ENCODE results near the gene MINDY2. TPM values are rescaled to one million over a fixed set of nuclear protein-coding genes. Genes with fewer than 3 reads are reported as not detected.

The MINDY2 gene
- total and polyA plus RNA-seq, 10 of the 15 experiments (the other 5 are each of a cell fraction or from before 2014, with no cell fraction given), result 0.73 to 9.4 (median 3.3) TPM

GRCh38 chr15:58770857-58771620 is at the start of gene MINDY2 (continued):
- no peak for TF ChIP-seq SIX5 (IDR thresholded peaks at IDR 0.05; ENCODE audit: low read depth, low read length, severe bottlenecking)
- peak; percentile 35 for TF ChIP-seq NRF1 (conservative IDR thresholded peaks at IDR 0.05; ENCODE audit: low read depth, low read length)
- TF ChIP-seq MTA3 (IDR thresholded peaks at IDR 0.05; ENCODE audit: borderline replicate concordance, low read length), result no peak
- peak; percentile 47; the same call in 1 of the 2 replicates for TF ChIP-seq NR2F1 (conservative IDR thresholded peaks at IDR 0.05)
- TF ChIP-seq BRCA1 (IDR thresholded peaks at IDR 0.05; ENCODE audit: low read depth, low read length), result no peak
- TF ChIP-seq ESRRA (IDR thresholded peaks at IDR 0.05; ENCODE audit: low read length), result 0 out of 2 replicates have a peak, but pooled peaks have one; percentile 45
- no peak for TF ChIP-seq SPI1 (IDR thresholded peaks at IDR 0.05; ENCODE audit: borderline replicate concordance, insufficient read depth, low read depth, low read length)
- peak; percentile 47; the same call in 1 of the 2 replicates for TF ChIP-seq JUND (IDR thresholded peaks at IDR 0.05; ENCODE audit: low read depth, low read length)
- no peak for TF ChIP-seq FOS (IDR thresholded peaks at IDR 0.05; ENCODE audit: borderline replicate concordance, extremely low read depth, insufficient read length)
- no peak for TF ChIP-seq CEBPB (IDR thresholded peaks at IDR 0.05; ENCODE audit: borderline replicate concordance in 1 of 2, low read depth in 2 of 2, low read length in 2 of 2)
- no peak for TF ChIP-seq ZNF217 (IDR thresholded peaks at IDR 0.05)
- no peak for TF ChIP-seq ATF2 (IDR thresholded peaks at IDR 0.05; ENCODE audit: low read length)
- TF ChIP-seq DPF2 (IDR thresholded peaks at IDR 0.05), result peak; percentile 25; the same call in 1 of the 2 replicates
- TF ChIP-seq NR2C2 (IDR thresholded peaks at IDR 0.05; ENCODE audit: borderline replicate concordance, control insufficient read depth, insufficient read length, low read depth), result no peak
- TF ChIP-seq ZBTB11 (CRISPR knock-in tag; IDR thresholded peaks at IDR 0.05), result no peak
- TF ChIP-seq USF1 (IDR thresholded peaks at IDR 0.05; ENCODE audit: borderline replicate concordance, extremely low read length, insufficient read depth, low read depth, low read length), result peak; percentile 91
- no peak; the same call in 1 of the 2 replicates for TF ChIP-seq ZBTB40 (IDR thresholded peaks at IDR 0.05; ENCODE audit: borderline replicate concordance)
- TF ChIP-seq MTA2 (IDR thresholded peaks at IDR 0.05; ENCODE audit: low read depth), result no peak
- TF ChIP-seq TCF3 (IDR thresholded peaks at IDR 0.05; ENCODE audit: borderline replicate concordance, insufficient read depth, low read depth, low read length), result 0 out of 2 replicates have a peak, but pooled peaks have one; percentile 49

Data from GM12878 (cell line).